ENCODE measurements around the gene AXDND1.
"Not testable (repeated sequence)": the region's sequence is repeated elsewhere in the genome, so short reads cannot be mapped to it uniquely, and the experiment has no call there.

Gene AXDND1

DNA sequence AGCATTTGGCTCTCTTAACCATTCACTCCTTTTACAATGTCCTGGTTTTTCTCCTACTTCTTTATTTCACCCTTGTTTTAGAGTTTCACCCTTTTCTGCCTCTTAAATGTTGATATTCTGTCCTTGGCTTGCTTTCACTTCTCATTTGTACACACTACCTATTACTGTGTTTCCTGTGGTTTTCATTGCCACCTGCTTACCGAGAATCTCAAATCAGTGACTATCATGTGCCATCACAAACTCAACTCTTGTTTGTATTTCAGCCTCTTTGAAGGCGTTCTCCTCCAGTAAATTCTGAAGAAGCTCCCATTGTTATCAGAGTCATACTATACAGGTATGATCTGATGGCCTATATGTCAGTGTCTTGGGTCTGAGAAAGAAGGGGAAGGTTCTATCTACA lies 144.3 kb downstream of the AXDND1 start:
- Histone ChIP-seq H3K4me1 (ENCODE audit: control insufficient read depth in 1 of 2, insufficient read depth in 1 of 2, low read depth in 1 of 2, low read length in 1 of 2) (no peaks in the 10 kb centered on the region), H3K27me3 (no peaks in the 10 kb centered on the region), H3K36me3 (no peaks in the 10 kb centered on the region), H3K27ac (no peak overlapping the region), H3K4me3 (ENCODE audit: low read depth in 1 of 2, low read length in 1 of 2) (no peak overlapping the region), H3K9me3 (no peaks in the 10 kb centered on the region)
- TF ChIP-seq, protein P1, sequence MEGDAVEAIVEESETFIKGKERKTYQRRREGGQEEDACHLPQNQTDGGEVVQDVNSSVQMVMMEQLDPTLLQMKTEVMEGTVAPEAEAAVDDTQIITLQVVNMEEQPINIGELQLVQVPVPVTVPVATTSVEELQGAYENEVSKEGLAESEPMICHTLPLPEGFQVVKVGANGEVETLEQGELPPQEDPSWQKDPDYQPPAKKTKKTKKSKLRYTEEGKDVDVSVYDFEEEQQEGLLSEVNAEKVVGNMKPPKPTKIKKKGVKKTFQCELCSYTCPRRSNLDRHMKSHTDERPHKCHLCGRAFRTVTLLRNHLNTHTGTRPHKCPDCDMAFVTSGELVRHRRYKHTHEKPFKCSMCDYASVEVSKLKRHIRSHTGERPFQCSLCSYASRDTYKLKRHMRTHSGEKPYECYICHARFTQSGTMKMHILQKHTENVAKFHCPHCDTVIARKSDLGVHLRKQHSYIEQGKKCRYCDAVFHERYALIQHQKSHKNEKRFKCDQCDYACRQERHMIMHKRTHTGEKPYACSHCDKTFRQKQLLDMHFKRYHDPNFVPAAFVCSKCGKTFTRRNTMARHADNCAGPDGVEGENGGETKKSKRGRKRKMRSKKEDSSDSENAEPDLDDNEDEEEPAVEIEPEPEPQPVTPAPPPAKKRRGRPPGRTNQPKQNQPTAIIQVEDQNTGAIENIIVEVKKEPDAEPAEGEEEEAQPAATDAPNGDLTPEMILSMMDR (IDR thresholded peaks at IDR 0.05) = no peak

DNA sequence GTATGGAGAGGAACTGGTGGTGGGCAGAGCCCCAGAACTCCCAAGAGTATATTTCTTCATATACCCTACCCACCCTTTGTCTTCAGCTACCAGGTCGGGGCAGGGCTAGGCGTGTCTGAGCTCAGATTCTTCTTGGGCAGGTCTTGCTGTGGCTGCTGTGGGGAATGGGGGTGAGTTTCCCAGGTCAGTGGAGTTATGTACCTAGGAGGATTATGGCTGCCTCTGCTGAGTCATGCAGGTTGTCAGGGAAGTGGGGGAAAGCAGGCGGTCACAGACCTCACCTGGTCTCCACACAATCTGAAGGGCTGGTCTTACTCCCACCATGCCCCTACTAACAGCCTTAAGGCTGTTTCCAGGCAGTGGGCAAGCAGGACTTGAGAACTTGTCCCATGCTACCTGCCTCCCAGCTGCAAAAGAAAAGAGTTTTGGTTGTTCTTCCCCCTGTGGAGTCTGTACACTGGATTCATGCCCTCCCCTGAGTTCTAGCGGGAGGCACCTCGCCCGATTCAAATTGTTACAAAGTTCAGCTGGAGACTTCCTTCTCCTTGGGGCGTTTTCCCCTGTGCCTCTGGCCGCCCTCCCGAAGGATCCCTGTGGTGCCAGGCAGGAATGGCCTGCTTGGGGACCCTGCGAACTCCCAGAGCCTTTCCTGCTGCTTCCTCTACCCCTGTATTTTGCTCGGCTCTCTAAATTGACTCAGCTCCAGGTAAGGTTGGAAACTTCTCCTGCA lies 151.4 kb downstream of the AXDND1 start:
- H3K9me3 ChIP-seq = no peaks in the 10 kb centered on the region
- H3K4me1 ChIP-seq (ENCODE audit: control insufficient read depth in 1 of 2, insufficient read depth in 1 of 2, low read depth in 1 of 2, low read length in 1 of 2) = no peaks in the 10 kb centered on the region
- no peaks in the 10 kb centered on the region for H3K36me3 ChIP-seq
- no peak overlapping the region for H3K4me3 ChIP-seq (ENCODE audit: low read depth in 1 of 2, low read length in 1 of 2)
- no peak overlapping the region for H3K27ac ChIP-seq
- TF ChIP-seq, protein P1 (IDR thresholded peaks at IDR 0.05) = no peak
- H3K27me3 ChIP-seq = no peaks in the 10 kb centered on the region

DNA sequence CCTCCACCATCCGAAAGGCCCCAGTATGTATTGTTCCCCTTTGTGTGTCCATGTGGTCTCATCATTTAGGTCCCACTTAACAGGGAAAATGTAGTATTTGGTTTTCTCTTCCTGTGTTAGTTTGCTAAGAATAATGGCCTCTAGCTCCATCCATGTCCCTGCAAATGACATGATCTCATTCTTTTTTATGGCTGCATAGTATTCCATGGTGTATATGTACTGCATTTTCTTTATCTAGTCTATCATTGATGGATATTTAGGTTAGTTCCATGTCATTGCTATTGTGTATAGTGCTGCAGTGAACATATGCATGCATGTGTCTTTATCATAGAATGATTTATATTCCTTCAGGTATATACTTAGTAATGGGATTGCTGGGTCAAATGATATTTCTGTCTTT lies 152.8 kb downstream of the AXDND1 start:
- H3K27me3 ChIP-seq; H3K4me1 ChIP-seq (ENCODE audit: control insufficient read depth in 1 of 2, insufficient read depth in 1 of 2, low read depth in 1 of 2, low read length in 1 of 2); H3K27ac ChIP-seq; H3K9me3 ChIP-seq; H3K4me3 ChIP-seq (ENCODE audit: low read depth in 1 of 2, low read length in 1 of 2); H3K36me3 ChIP-seq: not testable (repeated sequence)

DNA sequence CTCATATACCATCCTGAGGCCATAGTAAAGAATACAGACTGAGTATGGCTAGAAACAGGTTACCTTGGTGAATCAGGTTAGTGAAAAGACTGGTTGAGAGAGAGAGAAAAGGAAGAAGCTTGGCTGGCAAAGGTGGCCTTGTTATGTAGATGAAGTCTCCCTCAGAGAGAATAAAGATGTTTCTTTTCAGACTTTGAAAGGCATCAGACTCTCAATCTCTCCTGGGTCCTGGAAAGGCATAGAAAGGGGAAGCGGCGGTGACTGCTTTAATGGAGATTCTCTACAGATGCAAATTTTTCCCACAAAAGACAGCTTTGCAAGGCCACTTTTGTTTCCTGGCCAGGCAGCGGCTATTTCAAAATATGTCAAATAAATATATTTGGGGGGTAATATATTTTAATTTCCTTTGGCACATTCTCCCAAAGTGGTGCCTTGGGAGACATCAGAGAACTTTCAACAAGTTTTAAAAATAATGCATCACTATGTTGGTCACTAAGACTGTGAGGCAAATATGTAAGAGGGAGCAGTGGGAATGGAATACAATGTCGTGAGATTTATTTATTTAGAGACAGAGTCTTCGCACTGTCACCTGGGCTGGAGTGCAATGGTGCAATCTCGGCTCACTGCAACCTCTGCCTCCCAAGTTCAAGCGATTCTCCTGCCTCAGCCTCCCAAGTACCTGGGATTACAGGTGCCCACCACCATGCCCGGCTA lies 163.9 kb downstream of the AXDND1 start:
- Histone ChIP-seq H3K4me1 (ENCODE audit: control insufficient read depth in 1 of 2, insufficient read depth in 1 of 2, low read depth in 1 of 2, low read length in 1 of 2) (no peaks in the 10 kb centered on the region), H3K4me3 (ENCODE audit: low read depth in 1 of 2, low read length in 1 of 2) (no peak overlapping the region), H3K36me3 (no peaks in the 10 kb centered on the region), H3K9me3 (no peaks in the 10 kb centered on the region), H3K27ac (no peak overlapping the region), H3K27me3 (peaks cover 2% of the 10 kb centered on the region)
- TF ChIP-seq, protein P1 (IDR thresholded peaks at IDR 0.05) = no peak

DNA sequence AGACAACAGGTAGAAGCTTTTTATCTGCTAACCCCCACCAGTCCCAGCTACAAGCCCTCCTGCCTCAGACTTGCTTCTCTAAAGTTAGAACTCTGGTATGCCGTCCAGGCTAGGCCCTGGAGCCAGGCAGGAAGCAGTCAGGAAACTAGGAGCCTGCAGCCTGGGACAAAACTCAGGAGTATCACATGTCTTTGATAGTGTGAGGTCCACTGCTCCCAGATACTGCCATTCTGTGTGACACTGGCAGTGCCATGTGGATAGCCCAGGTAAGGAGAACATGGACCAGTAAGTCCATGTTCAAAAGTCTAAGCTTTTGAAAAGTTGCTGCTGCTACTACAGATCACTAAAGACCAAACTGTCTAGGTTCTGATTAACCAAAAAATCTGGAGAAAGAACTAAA lies 164.6 kb downstream of the AXDND1 start:
- no peak overlapping the region for H3K4me3 ChIP-seq (ENCODE audit: low read depth in 1 of 2, low read length in 1 of 2)
- H3K4me1 ChIP-seq (ENCODE audit: control insufficient read depth in 1 of 2, insufficient read depth in 1 of 2, low read depth in 1 of 2, low read length in 1 of 2) = no peaks in the 10 kb centered on the region
- no peak overlapping the region for H3K27ac ChIP-seq
- no peaks in the 10 kb centered on the region for H3K36me3 ChIP-seq
- TF ChIP-seq, protein P1 (IDR thresholded peaks at IDR 0.05) = no peak
- no peaks in the 10 kb centered on the region for H3K27me3 ChIP-seq
- H3K9me3 ChIP-seq = no peaks in the 10 kb centered on the region

DNA sequence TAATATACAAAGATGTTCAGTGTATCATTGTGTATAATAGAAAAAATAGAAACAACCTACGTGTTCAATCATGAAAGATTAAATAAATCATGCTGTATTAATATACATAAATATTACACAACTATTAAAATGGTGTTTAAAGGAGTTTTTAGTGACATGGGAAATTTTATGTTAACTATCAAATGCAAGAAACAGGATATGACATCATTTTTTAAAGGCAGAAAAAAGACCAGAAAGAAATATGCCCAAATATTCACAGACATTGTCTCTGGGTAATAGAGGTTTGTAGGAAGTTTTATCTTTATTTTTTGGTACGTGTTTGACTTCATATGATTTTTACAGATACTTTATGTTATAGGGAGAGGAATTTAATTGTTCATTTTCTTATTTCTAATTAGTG lies 176.0 kb downstream of the AXDND1 start:
- TF ChIP-seq, protein P1 (IDR thresholded peaks at IDR 0.05) = no peak
- Histone ChIP-seq H3K9me3 (no peaks in the 10 kb centered on the region), H3K27ac (no peak overlapping the region), H3K4me3 (ENCODE audit: low read depth in 1 of 2, low read length in 1 of 2) (no peak overlapping the region), H3K36me3 (no peaks in the 10 kb centered on the region), H3K4me1 (ENCODE audit: control insufficient read depth in 1 of 2, insufficient read depth in 1 of 2, low read depth in 1 of 2, low read length in 1 of 2) (no peaks in the 10 kb centered on the region), H3K27me3 (no peaks in the 10 kb centered on the region)

Data from neutrophil (primary cell).